SIG-M5 treated with dmso at 0.1 percent for 504 hours (cell line): ENCODE results near the gene MRPL18.
A peak's percentile ranks its signal among the peaks of the same experiment; 100 is the strongest.
"Not testable (repeated sequence)": the region's sequence is repeated elsewhere in the genome, so short reads cannot be mapped to it uniquely, and the experiment has no call there.

Experiments used
- DNase-seq: peaks from one replicate; lab custom pipeline; 2025; ENCODE audit not compliant: unreplicated experiment; lab: John Stamatoyannopoulos, UW

The MRPL18 gene

GRCh38 chr6:159815410-159815809, 25.1 kb downstream of the MRPL18 start:
- DNase-seq: no peak

GRCh38 chr6:159816775-159817174, 26.5 kb downstream of the MRPL18 start:
- DNase-seq: not testable (repeated sequence)

GRCh38 chr6:159817951-159818739, 27.9 kb downstream of the MRPL18 start:
- DNase-seq: no peak

GRCh38 chr6:159819098-159819497, 28.8 kb downstream of the MRPL18 start:
- no peak for DNase-seq

DNA sequence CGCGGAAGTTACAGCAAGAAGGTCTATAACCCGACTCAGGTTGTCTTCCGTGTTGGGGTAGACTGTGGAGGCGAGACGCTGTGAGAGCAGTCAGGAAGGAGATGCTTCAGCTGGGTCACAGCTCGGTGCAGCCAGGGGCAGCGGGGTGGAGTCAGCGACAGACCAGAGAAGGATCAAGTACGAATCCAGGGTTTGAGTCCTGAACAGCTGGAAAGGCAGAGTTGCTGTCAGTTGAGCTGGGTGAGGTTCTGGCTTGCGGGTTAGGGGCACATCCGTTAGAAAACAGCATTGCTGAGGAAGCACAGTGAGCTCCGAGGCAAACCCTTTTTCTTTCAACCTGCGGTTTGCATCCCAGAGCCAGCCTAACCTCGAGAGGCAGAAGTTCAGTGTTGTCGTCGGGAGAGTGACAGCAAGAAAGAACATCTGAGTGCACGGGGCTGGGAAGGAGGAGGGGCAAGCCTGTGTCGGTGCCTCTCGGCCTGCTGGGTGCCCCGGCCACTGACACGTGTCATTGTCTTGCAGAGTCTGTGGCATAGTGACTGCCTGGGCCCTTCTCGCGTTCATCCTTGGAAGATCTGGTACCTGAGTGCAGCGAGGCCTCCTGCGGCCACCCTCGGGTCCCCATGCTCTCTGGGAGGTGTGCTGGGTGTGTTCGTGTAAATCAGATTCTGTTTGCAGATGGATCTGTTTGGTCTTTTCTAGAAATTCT, 29.8 kb downstream of the MRPL18 start:
- DNase-seq: peak; percentile 93

GRCh38 chr6:159821122-159821521, 30.9 kb downstream of the MRPL18 start:
- DNase-seq: no peak

DNA sequence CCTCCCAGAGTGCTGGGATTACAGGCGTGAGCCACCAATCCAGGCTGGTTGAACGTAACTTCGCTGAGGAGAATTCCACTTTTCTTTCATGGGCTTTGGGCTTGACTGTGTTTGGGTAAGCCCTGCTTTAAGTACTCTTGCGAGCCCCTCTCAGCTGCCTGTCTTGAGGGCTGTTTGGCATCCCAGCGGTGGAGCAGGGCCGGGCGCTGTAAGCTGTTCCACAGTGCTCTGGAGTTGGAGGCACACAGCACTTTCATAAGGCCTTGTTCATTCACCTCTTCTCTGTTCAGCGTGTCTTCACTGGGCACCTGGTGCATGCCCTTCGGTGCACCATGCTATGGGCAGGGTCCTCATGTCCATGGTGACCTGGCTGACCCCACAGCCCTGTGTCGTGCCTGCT, 31.5 kb downstream of the MRPL18 start:
- no peak for DNase-seq

DNA sequence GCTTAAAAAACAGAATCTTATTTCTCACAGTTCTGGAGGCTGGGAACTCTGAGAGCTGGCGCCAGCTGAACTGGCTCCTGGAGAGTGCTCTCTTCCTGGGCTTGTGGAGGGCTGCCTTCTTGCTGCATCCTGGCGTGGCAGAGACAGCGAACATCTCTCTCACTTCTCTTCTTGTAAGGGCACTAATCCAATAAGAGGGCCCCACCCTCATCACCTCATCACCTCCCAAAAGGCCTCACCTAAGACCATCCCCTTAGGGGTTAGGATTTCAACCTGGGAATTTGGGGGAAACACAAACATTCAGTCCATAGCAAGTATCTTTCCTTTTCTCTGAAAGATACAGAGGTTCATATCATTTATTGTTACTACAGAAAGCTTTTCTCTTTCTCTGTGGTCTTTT, 33.7 kb downstream of the MRPL18 start:
- DNase-seq: no peak

GRCh38 chr6:159824690-159825089, 34.4 kb downstream of the MRPL18 start:
- DNase-seq: not testable (repeated sequence)

DNA sequence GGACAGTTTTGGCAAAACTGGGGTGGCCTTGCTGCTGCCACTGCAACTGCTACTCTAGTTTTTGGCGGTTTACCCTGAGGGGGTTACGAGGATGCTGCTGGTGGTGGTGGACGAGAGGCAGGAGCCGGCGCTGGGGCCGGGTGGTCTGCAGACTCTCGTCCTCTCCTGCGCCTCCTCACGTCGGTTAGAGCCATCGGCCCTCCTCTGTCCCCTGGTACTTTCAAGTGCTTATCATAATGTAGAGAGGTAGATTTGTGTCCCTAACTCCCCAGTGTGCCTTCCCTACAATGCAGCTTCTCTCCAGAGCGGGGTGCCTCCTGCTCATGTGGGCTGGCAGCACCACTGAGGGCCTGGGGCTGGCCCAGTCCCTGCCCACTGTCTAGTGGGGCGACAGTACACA, 35.7 kb downstream of the MRPL18 start:
- DNase-seq: no peak

GRCh38 chr6:159826968-159827647, 36.8 kb downstream of the MRPL18 start:
- no peak for DNase-seq

DNA sequence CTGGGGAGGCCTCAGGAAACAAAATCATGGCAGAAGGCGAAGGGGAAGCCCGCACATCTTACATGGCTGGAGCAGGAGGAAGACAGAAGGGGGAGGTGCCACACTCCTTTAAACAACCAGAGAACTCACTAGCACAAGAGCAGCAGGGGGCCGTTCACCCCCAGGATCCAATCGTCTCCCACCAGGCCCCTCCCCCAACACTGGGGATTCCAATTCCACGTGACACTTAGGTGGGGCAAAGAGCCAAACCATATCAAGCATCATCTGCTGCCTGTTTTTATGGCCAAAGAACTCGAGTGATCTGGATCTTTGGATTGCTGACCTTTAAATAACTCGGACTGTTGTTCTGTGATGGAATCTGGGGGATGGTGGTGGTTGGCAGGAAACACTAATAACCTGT, 37.8 kb downstream of the MRPL18 start:
- DNase-seq: no peak

DNA sequence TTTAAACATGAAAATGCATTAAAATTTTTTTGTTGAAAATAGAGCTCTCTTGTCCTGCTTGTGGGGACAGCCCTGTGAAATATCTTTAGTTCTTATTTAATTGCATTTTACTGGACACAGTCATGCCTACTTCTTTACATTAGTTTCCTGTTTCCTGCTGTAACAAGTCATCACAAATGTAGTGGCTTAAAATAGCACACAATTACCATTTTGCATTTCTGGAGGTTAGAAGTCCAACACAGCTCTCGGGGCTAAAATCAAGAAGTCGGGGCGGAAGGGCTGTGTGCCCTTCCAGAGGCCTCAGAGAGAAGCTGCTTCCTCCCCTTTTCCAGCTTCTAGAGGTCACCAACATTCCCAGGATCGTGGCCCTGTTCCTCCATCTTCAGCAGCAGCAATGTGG, 39.3 kb downstream of the MRPL18 start:
- peak; percentile 76 for DNase-seq

DNA sequence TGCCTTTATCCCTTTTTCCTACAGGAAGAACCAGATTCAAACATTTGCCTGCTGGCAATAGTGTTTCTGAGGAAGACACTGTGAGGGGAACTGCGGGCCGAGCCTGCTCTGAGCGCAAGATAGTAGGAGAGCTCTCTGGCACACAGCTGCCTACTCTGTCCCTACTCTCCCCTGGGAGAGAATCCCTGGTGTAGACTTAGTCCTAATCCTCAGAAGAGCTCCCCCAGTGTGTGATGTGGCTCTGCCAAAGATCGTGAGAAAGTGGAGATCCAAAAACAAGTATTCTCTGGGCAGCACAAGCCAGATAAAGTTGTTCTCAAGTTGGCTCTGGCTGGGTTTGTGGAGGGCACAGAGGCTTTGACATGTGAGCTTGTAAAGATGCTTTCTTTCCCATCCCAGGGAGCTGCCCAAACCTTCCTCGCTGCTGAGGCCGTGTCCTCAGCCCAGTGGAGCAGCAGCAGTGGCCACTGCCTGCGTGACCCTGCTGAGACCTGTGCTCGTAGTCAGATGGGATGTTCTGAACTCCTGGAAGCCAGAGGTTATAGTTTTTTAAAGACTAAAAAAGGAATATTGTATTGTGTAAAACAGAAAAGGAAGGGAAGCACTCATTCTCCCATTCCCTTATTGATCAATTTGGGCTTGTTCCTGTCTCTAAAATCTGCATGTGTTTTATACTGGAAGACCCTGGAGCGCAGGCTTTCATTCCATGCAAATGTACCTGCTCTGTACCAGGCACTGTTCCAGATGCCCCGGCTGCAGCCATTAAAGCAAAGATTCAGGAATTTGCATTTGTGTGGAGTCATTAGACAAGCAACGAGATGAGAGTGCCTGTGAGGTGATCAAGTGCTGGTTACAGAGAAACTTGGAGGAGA, 40.5 kb downstream of the MRPL18 start:
- no peak for DNase-seq

GRCh38 chr6:159831373-159831679, 41.1 kb downstream of the MRPL18 start:
- no peak for DNase-seq

DNA sequence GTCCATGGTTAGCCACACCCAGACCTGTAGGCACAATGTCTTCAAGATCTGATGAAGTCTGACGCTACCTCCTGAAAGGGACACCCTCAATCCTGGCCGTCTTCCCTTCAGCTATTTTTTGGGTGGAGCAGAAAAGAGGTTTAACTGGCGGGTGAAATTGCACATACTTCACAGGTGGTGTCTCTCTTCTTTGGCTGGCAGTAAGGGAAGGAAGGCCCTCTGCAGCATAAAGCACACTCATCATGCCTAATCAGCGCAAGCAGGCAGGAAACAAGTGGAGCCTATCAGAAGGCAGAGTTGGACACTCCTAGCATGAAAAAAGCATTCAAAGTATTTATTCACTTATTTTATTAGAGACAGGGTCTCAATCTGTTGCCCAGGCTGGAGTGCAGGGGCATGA, 42.7 kb downstream of the MRPL18 start:
- no peak for DNase-seq

DNA sequence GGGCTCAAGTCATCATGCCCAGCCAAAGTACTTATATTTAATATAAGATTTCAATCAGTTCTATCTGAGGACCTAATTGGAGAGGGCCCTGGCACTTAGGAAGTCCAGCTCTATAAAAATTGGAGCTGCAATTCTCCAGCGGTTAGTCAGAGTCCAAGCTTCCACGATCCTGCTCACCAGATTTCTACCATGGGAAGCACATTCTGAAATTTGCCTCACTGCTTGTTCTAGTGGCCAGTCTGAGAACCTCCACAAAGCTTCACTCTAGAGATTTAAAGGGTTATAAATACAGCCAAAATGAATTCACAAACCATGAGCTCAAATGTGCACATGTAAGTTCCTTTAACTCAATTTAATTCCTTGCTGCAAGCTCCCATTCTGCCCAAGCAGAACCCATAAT, 43.3 kb downstream of the MRPL18 start:
- no peak for DNase-seq

DNA sequence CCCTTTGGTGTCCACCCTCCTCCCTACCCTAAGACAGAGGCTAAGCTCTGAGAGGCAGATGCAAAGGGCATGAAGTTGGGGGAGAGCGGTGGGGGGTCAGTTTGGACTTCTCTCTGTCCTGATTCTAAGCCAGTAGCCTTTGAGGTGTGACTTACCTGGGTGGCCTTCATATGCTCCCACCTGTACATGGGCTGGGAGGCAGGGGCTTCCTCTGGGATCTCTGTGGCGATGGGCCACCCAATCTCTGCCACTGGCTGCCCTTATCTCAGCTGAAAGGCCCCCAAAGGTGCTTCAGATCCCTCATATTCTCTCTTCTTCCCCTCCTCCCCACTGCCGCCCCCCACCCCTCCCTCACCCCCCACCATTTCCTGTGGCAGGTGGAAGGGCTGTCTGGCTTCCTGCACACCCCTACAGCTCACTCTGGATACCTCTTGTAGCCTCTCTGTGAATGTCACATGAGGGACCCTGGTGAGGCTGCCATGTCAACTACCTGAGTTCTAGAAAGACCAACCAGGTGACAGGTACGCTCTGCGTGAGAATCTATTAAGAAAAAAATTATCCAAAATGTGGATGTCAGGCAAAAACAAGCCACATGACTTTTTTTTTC, 43.8 kb downstream of the MRPL18 start:
- DNase-seq: no peak

DNA sequence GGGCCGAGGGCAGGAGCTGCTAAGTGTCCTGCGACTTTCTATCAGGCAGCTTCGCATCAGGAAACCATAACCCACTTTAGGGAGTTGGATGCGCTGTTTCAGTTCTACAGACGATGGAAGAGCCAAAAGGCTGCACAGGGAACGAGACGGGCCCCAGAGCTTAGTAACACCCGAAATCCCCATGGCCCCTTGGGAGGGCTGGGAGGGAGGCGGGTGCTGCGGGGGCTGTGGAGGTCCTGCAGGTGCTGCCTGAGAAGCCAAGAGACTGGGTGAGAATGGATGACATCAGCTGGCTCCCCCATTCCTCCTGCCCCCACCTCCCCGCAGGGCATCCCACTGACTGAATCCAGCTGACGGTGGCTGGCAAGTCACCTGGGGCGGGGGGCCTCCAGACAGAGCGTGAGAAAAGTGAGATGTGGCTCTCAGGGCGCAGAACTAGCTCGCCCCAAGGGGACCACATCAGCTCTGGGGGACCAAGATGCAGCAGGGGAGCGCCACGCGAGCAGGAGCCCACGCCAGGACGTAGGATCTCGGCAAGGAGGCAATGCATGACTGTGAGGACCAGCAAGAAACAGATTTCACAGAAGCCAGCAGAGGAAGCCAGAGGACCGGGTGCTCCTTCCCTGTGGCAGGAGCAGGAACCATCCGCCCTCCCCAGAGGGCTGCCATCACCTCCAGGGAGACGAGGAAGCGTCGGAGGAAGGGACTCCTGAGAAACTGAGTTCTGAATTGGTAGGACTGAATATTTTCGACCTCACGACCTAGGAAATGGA, 46.6 kb downstream of the MRPL18 start:
- DNase-seq: no peak

DNA sequence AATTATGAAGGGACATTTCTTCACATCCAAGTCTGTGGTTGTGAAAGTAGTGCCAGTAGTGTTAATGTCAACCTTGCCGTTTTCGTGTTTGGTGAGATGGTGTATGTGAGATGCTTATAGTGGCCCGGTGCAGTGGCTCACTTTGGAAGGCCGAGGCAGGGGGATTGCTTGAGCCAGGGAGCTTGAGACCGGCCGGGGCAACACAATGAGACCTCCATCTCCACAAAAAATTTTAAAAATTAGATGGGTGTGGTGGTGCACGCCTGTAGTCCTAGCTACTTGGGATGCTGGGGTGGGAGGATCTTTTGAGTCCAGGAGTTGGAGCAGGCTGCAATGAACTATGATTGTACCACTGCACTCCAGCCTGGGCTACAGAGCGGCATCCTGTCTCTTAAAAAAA, 47.2 kb downstream of the MRPL18 start:
- DNase-seq: no peak
